ENCODE results near the gene LATS1. TPM values are rescaled to one million over a fixed set of nuclear protein-coding genes. Genes with fewer than 3 reads are reported as not detected.
A peak's percentile ranks its signal among the peaks of the same experiment; 100 is the strongest.

LATS1 gene
- total and polyA plus RNA-seq, 2 of the 8 experiments (the other 6 are each of a cell fraction or from before 2014, with no cell fraction given): 8.9 to 21.7 TPM

DNA sequence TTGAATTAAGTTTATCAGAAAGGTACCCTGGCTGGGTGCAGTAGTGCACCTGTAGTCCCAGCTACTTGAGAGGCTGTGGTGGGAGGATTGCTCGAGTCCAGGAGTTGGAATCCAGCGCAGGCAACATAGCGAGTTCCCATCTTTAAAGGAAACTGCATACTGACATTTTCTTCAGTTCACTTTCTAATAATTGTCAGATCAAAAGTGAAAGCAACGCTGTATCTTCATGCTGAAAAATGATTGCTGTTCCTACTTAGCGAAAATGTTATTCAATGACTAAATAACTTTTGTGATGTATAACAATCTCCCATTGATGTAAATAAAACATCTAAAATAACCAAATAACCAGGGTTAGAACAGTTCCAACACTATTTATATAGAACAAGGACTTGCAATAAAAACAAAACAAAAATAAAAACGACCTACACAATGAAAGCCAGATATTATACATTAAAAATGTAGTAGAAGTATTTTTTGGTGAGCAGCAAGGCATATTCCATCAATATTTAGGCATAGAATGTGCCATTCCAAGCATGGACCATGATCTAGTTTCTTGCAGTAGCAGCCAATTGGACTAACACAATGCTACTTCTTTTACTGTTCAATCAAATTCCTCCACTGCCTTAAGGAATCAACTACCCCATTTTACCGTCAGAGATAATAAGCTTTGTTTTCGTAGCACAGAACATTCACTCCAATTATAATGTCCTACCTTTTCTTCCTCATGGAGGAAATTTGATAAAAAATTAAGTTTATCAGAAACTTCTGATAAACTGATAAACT, 1.5 kb downstream of the LATS1 start:
- Histone ChIP-seq H3K4me2 (ENCODE audit: insufficient read depth in 1 of 2, low read depth in 2 of 2, low read length in 2 of 2) (peak overlapping the region; percentile 90 to 91), H2BK5ac (ENCODE audit: low read depth, low read length) (no peak overlapping the region), H4K91ac (replicated peaks; ENCODE audit: insufficient read length, low read length) (no peak overlapping the region), H3K4me1 (replicated peaks in 1 of 4; ENCODE audit: control insufficient read depth in 3 of 4, insufficient read depth in 4 of 4, low read length in 3 of 4) (peaks cover 0 to 4% (median 2%) of the 10 kb centered on the region in 4 experiments; a peak in 3 of 7 replicates), H4K20me1 (replicated peaks in 1 of 2; ENCODE audit: control insufficient read depth in 1 of 2, insufficient read depth in 2 of 2, low read length in 2 of 2) (peaks cover 0 to 7% of the 10 kb centered on the region in 2 experiments), H3K18ac (ENCODE audit: extremely low read depth, low read length) (no peak overlapping the region), H2BK120ac (replicated peaks; ENCODE audit: low read depth, low read length) (no peak overlapping the region), H3K4ac (replicated peaks; ENCODE audit: insufficient read length, low read depth, low read length) (no peak overlapping the region), H3K27ac (ENCODE audit: low read depth, low read length) (no peak overlapping the region), H3K36me3 (ENCODE audit: control insufficient read depth in 2 of 4, insufficient read depth in 4 of 4, low read length in 3 of 4) (no peaks in the 10 kb centered on the region), H3K4me3 (ENCODE audit: extremely low read depth in 1 of 4, insufficient read depth in 2 of 4, low read depth in 3 of 4, low read length in 4 of 4) (peak overlapping the region; percentile 81 to 93 (median 86)), H3K14ac (ENCODE audit: insufficient read length) (no peak overlapping the region), H3K56ac (replicated peaks; ENCODE audit: insufficient read length, low read depth, low read length) (no peak overlapping the region), H3K23ac (ENCODE audit: insufficient read length) (no peak overlapping the region), H2BK12ac (ENCODE audit: low read depth, low read length) (no peak overlapping the region), H3K27me3 (replicated peaks in 1 of 4; ENCODE audit: control insufficient read depth in 3 of 4, extremely low read depth in 1 of 4, insufficient read depth in 3 of 4, low read length in 3 of 4) (no peaks in the 10 kb centered on the region), H3K79me2 (ENCODE audit: control insufficient read depth in 1 of 2, insufficient read depth in 2 of 2, low read length in 2 of 2) (peaks cover 7 to 67% of the 10 kb centered on the region in 2 experiments), H4K5ac (ENCODE audit: insufficient read length, low read depth, low read length) (no peak overlapping the region), H2AFZ (ENCODE audit: low read length) (no peak overlapping the region), H2BK15ac (ENCODE audit: low read length) (no peak overlapping the region), H2AK5ac (ENCODE audit: low read depth, low read length) (no peak overlapping the region), H3K23me2 (ENCODE audit: low read depth, low read length) (peaks cover 4% of the 10 kb centered on the region; the same call in 1 of the 2 replicates), H3K9me3 (ENCODE audit: insufficient read depth in 2 of 2, low read depth in 1 of 2, low read length in 1 of 2) (no peaks in the 10 kb centered on the region), H3K9ac (replicated peaks in 1 of 4; ENCODE audit: extremely low read depth in 1 of 4, low read depth in 3 of 4, low read length in 3 of 4) (no peak overlapping the region; a peak in 1 of 7 replicates), H4K8ac (ENCODE audit: extremely low read depth, insufficient read depth, low read length) (no peak overlapping the region), H2BK20ac (ENCODE audit: low read length) (no peak overlapping the region), H3K79me1 (ENCODE audit: low read depth, low read length) (peaks cover 2% of the 10 kb centered on the region; the same call in 1 of the 2 replicates)
- CTCF ChIA-PET (ENCODE audit: partially characterized antibody): interaction anchor here (1.1 to 1.5 kb wide), 2 partner anchors 10 to 12 kb away, joined by 7 to 8 read pairs; no protein-coding TSS in a partner anchor
- TF ChIP-seq POLR2A (IDR thresholded peaks at IDR 0.05; ENCODE audit: control extremely low read depth in 1 of 2, low read depth in 2 of 2, low read length in 2 of 2): no peak
- no peak for TF ChIP-seq GABPA (IDR thresholded peaks at IDR 0.05; ENCODE audit: borderline replicate concordance, insufficient read depth, low read length)
- no peak for TF ChIP-seq HDAC2 (IDR thresholded peaks at IDR 0.05; ENCODE audit: borderline replicate concordance in 1 of 2, low read depth in 2 of 2, low read length in 2 of 2)
- no peak for TF ChIP-seq TEAD4 (IDR thresholded peaks at IDR 0.05; ENCODE audit: low read depth, low read length)
- no peak for TF ChIP-seq CBX8 (IDR thresholded peaks at IDR 0.05; ENCODE audit: borderline replicate concordance, low read depth, low read length)
- DNase-seq (ENCODE audit: low read depth in 1 of 2, low spot score in 2 of 2): no peak
- FAIRE-seq: no peak
- 77% methylated on average over 8 of the region's 8 CpGs; no CpG with 5 or more reads in 1 of the 2 experiments for WGBS, 2 experiments (ENCODE audit: extremely low coverage in 1 of 2, insufficient coverage in 1 of 2, insufficient read length in 1 of 2, insufficient replicate concordance in 2 of 2, low coverage in 1 of 2, low lambda C conversion rate in 2 of 2, missing lambda C conversion rate in 1 of 2)
- POLR2A ChIA-PET (ENCODE audit: partially characterized antibody): interaction anchor here (1.6 to 3.3 kb wide), 6 partner anchors 7 to 150 kb away, joined by 3 to 23 read pairs (median 14); partner anchors contain the start of genes GINM1 and NUP43

All from H1 (cell line).